Right cardiac atrium (tissue), 5 donors: Measurements from ENCODE around the gene OR56A5. TPM values are rescaled to one million over a fixed set of nuclear protein-coding genes. Genes with fewer than 3 reads are reported as not detected.
A peak's percentile ranks its signal among the peaks of the same experiment; 100 is the strongest.
"Not testable (repeated sequence)": the region's sequence is repeated elsewhere in the genome, so short reads cannot be mapped to it uniquely, and the experiment has no call there.

Experiments
- ATAC-seq, 2 donors: fragments of 200-7000 bp; cut with Tn5 transposase; one replicate each; pipeline versions ENCODE4 v1.8.0 to v1.9.1; 2020; ENCODE audit warnings: moderate library complexity in 2 of 2, mild to moderate bottlenecking in 1 of 2
- DNase-seq, 3 donors: peaks; one replicate each; pipeline ENCODE4 v3.0.0-alpha.2; 2020
- H3K27ac ChIP-seq: one replicate; pipeline ENCODE4 v1.5.1; 2013; ENCODE audit warnings: mild to moderate bottlenecking, low read length, control low read depth, moderate library complexity
- H3K27me3 ChIP-seq: one replicate; pipeline ENCODE4 v1.6.1; 2013; ENCODE audit not compliant: control insufficient read depth, insufficient read depth
- H3K4me1 ChIP-seq: one replicate; pipeline ENCODE4 v1.6.1; 2013; ENCODE audit warnings: low read length; ENCODE audit not compliant: control insufficient read depth, insufficient read depth
- H3K4me3 ChIP-seq: one replicate; pipeline ENCODE4 v1.5.1; 2013; ENCODE audit warnings: low read length, control low read depth
- H3K9me3 ChIP-seq: one replicate; pipeline ENCODE4 v1.6.1; 2013; ENCODE audit warnings: low read length; ENCODE audit not compliant: control insufficient read depth
- WGBS: extraction: QIAGEN DNeasy Blood & Tissue Kit; methylation state at CpG from one replicate; pipeline ENCODE4 v1.1.7; 2013; 5-methylcytosine and 5-hydroxymethylcytosine counted together
- intact Hi-C, 4 donors: fragments of 100-400 bp; cut with DNase I; formaldehyde crosslinking; loops; one replicate each; pipeline versions ENCODE4 v1.11.0 to v1.14.0; 2022 to 2023
- polyA plus RNA-seq: library from polyadenylated mRNA; stranded (reverse); fragments of 200-250 nt; gene quantifications from one replicate; pipeline ENCODE4 v1.2.3, GENCODE V29; 2013
- total RNA-seq, 4 donors: library from RNA; stranded (reverse); fragmentation: NEBNext Ultra II Directional; extraction: Animal tissue kit (Norgen Biotek cat#: 25700); gene quantifications; one replicate each; pipeline ENCODE4 v1.2.1, GENCODE V29; 2021
- donor health status: healthy with polysubstance abuse.
- donor health status: DM: no; HTN: yes; CAD: no.
- donor health status: DM: no; HTN: no; CAD: no.
- donor health status: DM: no; HTN: yes; CAD: no; lungs with severe emphysema.
- donor health status: DM: yes; HTN: yes; CAD: no.

Gene OR56A5
- total and polyA plus RNA-seq, 5 donors = not detected

DNA sequence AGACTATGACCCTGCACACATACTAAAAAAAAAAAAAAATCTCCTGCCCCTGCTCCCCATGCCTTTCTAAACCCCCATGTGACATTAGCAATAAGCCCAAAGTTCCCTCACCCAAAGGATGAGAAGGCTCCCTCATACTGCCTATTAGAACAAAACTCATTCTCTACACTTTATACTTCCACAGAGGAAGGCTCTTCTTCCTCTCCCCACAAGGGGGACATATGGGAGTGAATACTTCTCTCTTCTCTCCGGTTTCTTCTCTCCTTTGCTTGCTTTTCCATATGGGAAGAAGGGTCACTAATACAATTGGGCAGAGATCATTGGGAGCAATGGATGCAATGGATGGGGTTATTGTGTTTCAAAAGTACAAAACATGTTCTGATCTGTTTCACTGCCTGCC lies 15.1 kb upstream of the OR56A5 start:
- DNase-seq (no peak), ATAC-seq (no peak)
- Histone ChIP-seq H3K27me3 (no peaks in the 10 kb centered on the region), H3K4me3 (no peak overlapping the region), H3K4me1 (no peaks in the 10 kb centered on the region), H3K27ac (no peak overlapping the region), H3K9me3 (no peaks in the 10 kb centered on the region)
- 29% methylated on average over 1 of the region's 1 CpG for whole genome bisulfite sequencing
- intact Hi-C loops = no loop called here

DNA sequence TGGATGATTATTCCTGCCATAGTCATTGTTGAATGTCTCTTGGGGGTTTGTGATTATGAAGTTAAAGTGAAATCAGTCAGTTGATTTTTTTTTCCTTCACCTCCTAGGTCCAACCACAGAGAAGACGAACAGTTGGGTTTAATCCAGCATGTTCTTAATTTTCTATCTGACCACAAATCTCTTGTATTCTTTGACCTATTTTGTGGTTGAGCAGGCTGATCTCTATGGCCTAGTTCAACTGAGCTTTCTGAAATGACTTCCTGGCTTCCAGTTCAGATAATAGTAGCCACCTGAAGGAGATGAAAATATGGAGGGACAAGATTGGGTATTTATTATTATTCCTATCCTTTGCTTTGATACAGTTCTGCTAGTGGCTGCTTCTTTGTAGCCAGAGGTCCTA lies 5.2 kb upstream of the OR56A5 start:
- H3K4me1 ChIP-seq = no peaks in the 10 kb centered on the region
- no peaks in the 10 kb centered on the region for H3K27me3 ChIP-seq
- H3K9me3 ChIP-seq = no peaks in the 10 kb centered on the region
- no peak overlapping the region for H3K27ac ChIP-seq
- DNase-seq = no peak
- intact Hi-C loops = no loop called here
- ATAC-seq = no peak
- 63% methylated on average over 1 of the region's 1 CpG for WGBS
- no peak overlapping the region for H3K4me3 ChIP-seq

DNA sequence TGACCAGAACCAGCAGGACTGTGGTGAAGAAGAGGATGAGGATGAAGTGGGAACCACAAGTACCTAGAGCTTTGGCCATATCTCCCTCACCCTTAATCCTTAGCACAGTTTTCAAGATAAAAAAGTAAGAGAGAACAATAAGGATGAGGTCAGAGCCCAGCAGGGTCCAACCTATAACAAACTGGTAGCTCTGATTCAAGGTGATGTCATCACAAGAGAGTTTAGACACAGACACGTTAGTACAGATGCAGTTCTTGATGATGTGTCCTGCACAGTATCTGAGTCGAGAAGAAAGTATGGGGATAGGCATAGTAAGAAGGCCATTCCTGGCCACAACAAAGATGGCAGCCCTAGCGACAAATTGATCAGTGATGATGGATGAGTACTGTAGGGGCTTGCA lies 586 bp downstream of the OR56A5 start:
- Histone ChIP-seq H3K4me1 (no peaks in the 10 kb centered on the region), H3K27ac (no peak overlapping the region), H3K4me3 (no peak overlapping the region), H3K9me3 (peaks cover 3% of the 10 kb centered on the region), H3K27me3 (no peaks in the 10 kb centered on the region)
- 54% methylated on average over 3 of the region's 3 CpGs for WGBS
- intact Hi-C loops = no loop called here
- ATAC-seq (no peak), DNase-seq (no peak)

DNA sequence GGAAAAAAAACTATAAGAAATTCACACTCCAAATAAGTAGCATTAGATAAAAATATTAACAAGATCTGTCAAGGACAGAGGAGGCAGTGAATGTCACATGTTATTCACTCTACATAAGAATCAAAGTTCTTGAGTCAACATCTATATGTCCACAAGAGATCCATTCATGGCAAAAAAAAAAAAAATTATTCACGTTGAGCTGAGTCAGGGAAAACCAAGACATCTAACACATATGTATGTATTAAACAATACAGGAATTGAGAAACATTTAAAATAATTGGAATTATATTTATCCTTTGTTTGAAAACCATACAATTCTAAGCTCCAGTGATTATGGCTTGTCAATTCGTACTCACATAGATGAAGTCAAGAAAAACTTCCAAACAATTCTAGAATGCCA lies 1.3 kb downstream of the OR56A5 start:
- 64% methylated on average over 2 of the region's 2 CpGs for WGBS
- Histone ChIP-seq H3K9me3 (peaks cover 3% of the 10 kb centered on the region), H3K4me1 (no peaks in the 10 kb centered on the region), H3K27ac (no peak overlapping the region), H3K4me3 (no peak overlapping the region), H3K27me3 (no peaks in the 10 kb centered on the region)
- intact Hi-C loops = no loop called here
- ATAC-seq (no peak), DNase-seq (no peak)

DNA sequence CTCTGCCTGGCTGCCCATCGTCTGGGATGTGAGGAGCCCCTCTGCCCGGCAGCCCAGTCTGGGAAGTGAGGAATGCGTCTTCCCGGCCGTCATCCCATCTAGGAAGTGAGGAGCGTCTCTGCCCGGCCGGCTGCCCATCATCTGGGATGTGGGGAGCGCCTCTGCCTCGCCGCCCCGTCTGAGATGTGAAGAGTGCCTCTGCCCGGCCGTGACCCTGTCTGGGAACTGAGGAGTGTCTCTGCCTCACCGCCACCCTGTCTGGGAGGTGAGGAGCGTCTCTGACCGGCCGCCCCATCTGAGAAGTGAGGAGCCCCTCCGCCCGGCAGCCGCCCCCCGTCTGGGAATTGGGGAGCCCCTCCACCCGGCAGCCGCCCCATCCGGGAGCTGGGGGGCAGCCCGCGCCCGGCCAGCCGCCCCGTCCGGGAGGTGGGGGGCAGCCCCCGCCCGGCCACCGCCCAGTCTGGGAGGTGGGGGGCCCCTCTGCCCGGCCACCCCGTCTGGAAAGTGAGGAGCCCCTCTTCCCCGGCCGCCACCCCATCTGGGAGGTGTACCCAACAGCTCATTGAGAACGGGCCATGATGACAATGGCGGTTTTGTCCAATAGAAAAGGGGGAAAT lies 7.5 kb downstream of the OR56A5 start:
- H3K4me3 ChIP-seq, H3K27me3 ChIP-seq, H3K9me3 ChIP-seq, H3K4me1 ChIP-seq, ATAC-seq, H3K27ac ChIP-seq, intact Hi-C loops: not testable (repeated sequence)
- DNase-seq = peak in 1 of 3 donors; percentile 42
- WGBS = 93% methylated on average over 40 of the region's 40 CpGs

DNA sequence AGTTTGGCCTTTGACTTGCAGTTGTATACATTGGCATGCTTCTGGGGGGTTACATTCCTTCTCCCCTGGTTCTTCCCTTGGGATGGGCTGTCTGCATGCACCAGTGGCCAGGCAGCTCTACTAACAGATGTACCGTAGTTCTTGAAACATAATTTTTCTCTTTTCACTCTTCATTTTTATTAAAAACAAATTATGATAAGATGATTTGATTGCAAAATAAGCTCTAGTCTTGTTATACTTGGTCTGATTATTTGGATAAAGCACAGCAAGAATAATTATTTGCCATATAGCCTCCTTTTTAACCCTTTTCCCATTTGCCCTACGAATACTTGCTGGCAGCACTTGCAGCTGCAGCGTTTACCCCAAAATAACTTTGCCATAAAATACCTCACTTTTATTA lies 12.7 kb downstream of the OR56A5 start:
- DNase-seq (no peak), ATAC-seq (no peak)
- intact Hi-C loops = no loop called here
- peaks cover 2% of the 10 kb centered on the region for H3K27me3 ChIP-seq
- H3K9me3 ChIP-seq = no peaks in the 10 kb centered on the region
- 86% methylated on average over 3 of the region's 3 CpGs for WGBS
- no peak overlapping the region for H3K4me3 ChIP-seq
- no peak overlapping the region for H3K27ac ChIP-seq
- no peaks in the 10 kb centered on the region for H3K4me1 ChIP-seq

DNA sequence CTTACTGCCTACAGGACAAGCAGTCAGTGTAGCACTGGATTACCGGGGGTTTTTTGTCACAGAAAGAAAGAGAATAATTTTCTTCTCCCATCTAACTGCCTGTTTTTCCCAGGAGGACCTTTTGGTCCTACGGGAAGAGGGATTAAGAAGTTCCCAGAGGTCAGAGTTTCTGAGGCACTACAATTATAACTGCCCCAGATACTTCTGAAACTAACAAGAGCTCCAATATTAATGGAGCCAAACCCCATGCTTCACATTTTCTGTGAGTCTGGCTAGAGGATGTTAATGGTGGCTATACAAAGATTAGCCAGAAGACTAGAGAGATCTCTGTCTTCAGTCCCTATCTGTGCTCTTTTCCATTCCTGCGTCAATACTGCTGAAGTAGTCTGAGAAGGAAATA lies 26.3 kb downstream of the OR56A5 start, which contains the start of gene OR56A3:
TSS of gene OR56A3 (plus strand) at position 301 of the 400 bp plus-strand sequence. CDS start 5,096 bp downstream, outside the sequence.
- 76% methylated on average over 3 of the region's 3 CpGs for WGBS
- Histone ChIP-seq H3K27me3 (no peaks in the 10 kb centered on the region), H3K4me1 (no peaks in the 10 kb centered on the region), H3K4me3 (no peak within 1 kb of the TSS), H3K9me3 (no peaks in the 10 kb centered on the region), H3K27ac (no peak within 1 kb of the TSS)
- DNase-seq = no peak
- no peak for ATAC-seq
- intact Hi-C loops = no loop called here

DNA sequence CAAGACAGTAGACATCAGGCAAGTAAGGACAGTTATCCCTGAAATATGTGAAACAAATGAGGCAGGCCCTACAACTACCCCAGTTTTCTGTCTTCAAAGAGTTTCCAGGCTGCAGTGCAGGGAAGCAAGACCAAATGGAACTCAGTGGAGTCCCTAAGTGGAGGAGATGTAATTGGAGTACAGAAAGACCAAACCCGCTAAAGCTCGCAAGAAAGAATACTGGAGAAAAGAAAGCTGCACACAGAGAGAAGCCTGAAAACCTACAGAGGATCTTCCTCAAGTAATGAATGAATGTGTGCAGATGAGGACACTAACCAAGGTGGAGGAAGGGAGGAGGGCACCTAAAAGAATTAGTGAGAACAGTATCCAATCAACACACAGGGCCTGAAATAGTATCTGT lies 27.5 kb downstream of the OR56A5 start:
- Histone ChIP-seq H3K9me3 (no peaks in the 10 kb centered on the region), H3K4me3 (no peak overlapping the region), H3K4me1 (no peaks in the 10 kb centered on the region), H3K27me3 (no peaks in the 10 kb centered on the region), H3K27ac (no peak overlapping the region)
- no peak for ATAC-seq
- no peak for DNase-seq
- intact Hi-C loops = no loop called here
- 97% methylated on average over 2 of the region's 2 CpGs for WGBS

DNA sequence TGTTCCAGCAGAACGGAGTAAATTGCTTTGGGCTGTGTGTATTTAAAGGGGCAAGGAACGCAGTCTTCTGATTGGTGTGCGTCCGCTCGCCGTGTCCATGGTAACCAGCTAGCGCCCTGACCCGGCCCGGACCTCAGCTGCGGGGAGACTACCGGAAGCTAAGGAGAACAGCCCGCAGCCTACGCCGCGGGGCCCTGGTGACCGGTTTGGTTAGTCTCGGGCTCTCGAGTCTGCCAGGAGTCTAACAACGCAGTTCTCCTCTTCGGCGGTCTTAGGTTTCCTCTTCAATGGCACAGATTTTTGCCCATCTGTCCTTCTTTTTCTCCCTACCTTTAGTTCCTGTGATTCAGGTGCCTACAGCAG lies 29.7 kb downstream of the OR56A5 start:
- Histone ChIP-seq H3K27ac (no peak overlapping the region), H3K27me3 (no peaks in the 10 kb centered on the region), H3K4me3 (no peak overlapping the region), H3K4me1 (no peaks in the 10 kb centered on the region), H3K9me3 (no peaks in the 10 kb centered on the region)
- 77% methylated on average over 21 of the region's 21 CpGs for WGBS
- ATAC-seq = no peak
- DNase-seq = no peak
- intact Hi-C loops = no loop called here

DNA sequence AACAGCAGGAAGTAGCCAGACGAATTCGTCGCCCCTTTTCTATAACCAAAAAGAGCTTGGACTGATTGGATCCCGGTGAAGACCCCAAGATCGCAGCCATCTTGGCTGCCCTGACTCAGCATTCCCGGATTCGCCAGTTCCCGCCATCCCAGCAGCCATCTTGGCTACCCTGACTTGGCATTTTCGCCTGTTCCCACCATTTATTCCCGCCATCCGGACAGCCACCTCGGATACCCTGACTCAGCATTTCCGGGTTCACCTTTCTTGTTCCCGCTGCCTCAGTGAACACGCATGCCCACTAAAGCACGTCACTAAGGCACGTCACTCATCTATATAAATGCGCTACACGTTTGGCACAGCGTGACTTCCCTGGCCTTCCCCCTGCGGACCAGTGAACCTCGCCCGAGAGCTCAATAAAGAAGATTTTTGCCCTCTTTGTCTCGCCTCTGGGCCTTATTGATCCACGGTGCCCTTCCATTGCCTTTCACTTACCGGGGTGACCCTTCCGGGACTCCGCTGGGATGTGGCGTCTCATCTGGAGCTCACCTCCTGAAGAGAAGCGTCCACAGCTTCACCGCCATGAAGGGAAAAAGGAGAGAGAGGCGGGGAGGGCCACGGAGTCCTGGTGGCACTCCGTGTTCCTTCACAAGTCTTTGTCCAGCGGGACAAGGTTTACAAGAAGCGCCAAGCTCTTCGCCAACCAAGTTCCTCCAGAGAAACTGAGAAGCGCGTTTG lies 30.3 kb downstream of the OR56A5 start:
- DNase-seq = no peak
- Histone ChIP-seq H3K4me3 (no peak overlapping the region), H3K27ac (no peak overlapping the region), H3K27me3 (no peaks in the 10 kb centered on the region), H3K4me1 (no peaks in the 10 kb centered on the region), H3K9me3 (no peaks in the 10 kb centered on the region)
- intact Hi-C loops = no loop called here
- WGBS = 94% methylated on average over 39 of the region's 39 CpGs
- no peak for ATAC-seq

DNA sequence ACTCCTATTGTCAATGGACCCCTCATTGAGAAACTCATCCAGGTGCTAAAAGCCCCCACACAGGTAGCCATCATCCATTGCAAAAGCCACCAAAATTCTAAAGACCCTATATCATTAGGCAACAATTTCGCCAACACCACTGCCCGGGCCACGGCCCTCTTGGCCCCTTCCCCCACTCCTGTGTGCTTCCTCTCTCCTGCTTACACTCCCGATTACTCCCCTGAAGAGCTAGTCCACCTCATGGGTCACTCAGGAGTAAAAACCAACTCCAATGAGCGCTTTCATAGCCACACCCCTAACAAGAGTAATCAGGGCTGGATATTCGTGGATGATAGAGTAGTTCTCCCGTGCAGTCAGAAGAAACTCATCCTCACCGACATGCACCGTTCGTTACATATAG lies 35.2 kb downstream of the OR56A5 start:
- Histone ChIP-seq H3K9me3 (no peaks in the 10 kb centered on the region), H3K27me3 (no peaks in the 10 kb centered on the region), H3K27ac (no peak overlapping the region), H3K4me3 (no peak overlapping the region), H3K4me1 (no peaks in the 10 kb centered on the region)
- no peak for DNase-seq
- WGBS = 87% methylated on average over 10 of the region's 10 CpGs
- no peak for ATAC-seq
- intact Hi-C loops = no loop called here
